OCI-LY7 (cell line): ENCODE measurements around the gene SLC4A9.

Source experiments
- CTCF ChIP-seq: fragments of 200-600 bp; sonication (generic); conservative IDR thresholded peaks from 2 replicates; pipeline ENCODE4 v1.5.1; 2014; ENCODE audit warnings: mild to moderate bottlenecking, antibody characterized with exemption, low read length, moderate library complexity, mixed read lengths
- EZH2phosphoT487 ChIP-seq: fragments of 200-600 bp; sonication (generic); IDR thresholded peaks from 2 replicates; pipeline ENCODE4 v1.6.1; 2018; ENCODE audit warnings: low read depth, borderline replicate concordance, mild to moderate bottlenecking, mixed run types, antibody characterized with exemption, low read length, moderate library complexity, mixed read lengths

- TF ChIP-seq CTCF: no peak
- no peak for TF ChIP-seq EZH2phosphoT487
Observed at GRCh38 chr5:140310434-140310833, 49.6 kb upstream of the SLC4A9 start.
